IPS DF 4.7 (cell line): ENCODE results near the gene ACTL10.

Experiments
- DNase-seq: peaks from one replicate; pipeline ENCODE4 v3.0.0-alpha.2; 2013; ENCODE audit warnings: low spot score; ENCODE audit errors: extremely low read depth

ACTL10 gene

GRCh38 chr20:33648396-33649004 is 18.2 kb upstream of the ACTL10 start:
- no peak for DNase-seq

GRCh38 chr20:33649201-33649681 is 17.5 kb upstream of the ACTL10 start:
- no peak for DNase-seq

DNA sequence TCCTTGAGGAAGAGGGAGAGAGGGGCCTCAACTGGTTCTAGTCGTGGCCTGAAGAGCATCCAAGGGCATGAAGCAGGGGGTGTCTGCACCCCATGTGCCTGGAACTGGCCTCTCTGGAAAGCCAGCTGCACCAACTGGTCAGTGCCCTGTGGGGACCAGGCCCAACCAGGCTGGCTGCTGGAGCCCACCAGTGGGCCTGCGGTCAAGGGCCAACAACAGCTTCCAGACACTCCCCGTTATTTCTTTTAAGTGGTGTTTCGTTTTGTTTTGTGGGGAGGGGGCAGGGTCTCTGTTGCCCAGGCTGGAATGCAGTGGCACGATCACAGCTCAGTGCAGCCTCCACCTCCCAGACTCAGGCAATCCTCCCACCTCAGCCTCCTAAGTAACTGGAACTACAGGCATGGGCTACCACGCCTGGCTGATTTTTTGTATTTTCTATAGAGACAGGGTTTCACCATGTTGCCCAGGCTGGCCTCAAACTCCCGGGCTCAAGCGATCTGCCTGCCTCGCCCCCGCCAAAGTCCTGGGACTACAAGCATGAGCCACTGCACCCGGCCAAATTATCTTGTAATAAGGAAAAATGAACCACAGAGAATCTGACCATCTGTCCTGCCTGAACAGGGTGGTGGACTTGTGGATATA is 16.5 kb upstream of the ACTL10 start:
- no peak for DNase-seq

DNA sequence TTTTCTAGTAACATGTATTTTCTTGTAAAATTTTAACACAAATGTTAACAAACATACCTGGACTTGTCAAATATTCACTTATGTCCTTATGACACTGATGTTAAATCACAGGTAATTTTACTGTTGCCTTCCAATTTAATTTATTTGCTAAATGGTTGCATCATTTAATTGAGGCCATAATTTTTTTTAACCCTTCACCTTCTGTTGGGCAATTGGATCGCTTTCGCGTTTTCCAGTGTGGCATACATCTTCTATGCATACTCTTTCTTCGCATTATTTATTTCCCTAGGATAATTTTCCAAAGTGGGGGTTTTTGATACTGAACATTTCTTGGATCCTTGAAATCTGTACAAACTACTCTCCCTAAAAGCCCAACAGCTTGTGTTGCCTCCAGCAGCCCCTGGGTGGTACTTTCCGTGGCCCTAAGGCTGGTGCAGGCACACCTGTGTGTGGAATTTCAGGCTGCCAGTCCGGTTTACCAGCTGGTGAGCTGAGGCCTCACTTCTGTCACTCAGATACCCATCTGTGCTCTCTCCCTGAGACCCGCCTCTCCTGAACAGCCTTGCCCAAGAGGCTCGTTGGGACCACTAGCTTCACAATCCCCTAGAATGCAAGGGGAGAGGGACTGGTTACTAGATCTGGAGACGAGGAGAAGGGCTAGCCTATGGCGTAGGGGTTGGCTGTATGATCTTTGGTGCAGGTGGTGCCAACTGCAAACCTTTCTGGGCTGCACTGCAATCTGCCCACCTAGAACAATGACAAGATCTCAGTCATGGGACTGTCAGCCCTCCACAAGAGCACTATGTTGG is 15.8 kb upstream of the ACTL10 start:
- no peak for DNase-seq

- DNase-seq, result no peak
These were observed 15.1 kb upstream of the ACTL10 start for GRCh38 chr20:33651562-33652048.

DNA sequence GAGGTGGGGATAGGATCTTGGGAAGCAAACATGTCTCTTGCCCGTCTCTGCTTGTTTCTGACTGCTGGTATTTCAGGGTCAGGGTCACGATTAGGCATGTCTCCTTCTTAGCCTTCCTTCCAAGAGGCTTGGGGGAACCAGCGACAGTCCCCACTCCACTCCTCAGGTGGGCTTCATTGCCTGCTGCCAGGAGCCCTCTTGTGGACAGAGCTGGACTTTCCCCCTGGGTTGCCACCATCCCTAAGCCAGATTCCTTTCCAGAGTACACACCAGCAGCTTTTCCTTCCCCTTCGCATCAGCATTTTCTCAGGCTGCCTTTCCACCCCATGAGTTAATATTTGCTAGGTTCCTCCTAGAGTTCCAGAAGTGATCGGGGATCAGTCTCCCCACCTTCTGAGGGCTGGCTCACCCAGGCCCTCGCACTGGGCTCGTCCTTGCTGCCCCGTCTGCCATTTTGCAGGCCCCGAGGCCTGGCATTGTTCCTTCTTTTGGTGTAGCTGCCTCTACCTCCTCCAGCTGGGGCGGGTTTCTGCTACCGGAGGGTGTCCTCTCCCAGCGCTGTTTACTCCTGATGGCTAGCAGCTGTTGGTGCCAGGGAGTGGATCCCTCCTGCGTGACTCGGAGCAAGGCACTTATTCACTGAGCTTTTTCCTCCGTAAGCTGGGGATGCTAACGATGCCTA is 13.4 kb upstream of the ACTL10 start:
- peak; percentile 74 for DNase-seq

- no peak for DNase-seq
These were observed 12.7 kb upstream of the ACTL10 start for GRCh38 chr20:33653900-33654596.

- DNase-seq, result no peak
These were observed 12.0 kb upstream of the ACTL10 start for GRCh38 chr20:33654680-33655161.

- DNase-seq, result no peak
These were observed 11.6 kb upstream of the ACTL10 start for GRCh38 chr20:33655164-33655563.

- no peak for DNase-seq
These were observed 10.5 kb upstream of the ACTL10 start for GRCh38 chr20:33656010-33656782.

DNA sequence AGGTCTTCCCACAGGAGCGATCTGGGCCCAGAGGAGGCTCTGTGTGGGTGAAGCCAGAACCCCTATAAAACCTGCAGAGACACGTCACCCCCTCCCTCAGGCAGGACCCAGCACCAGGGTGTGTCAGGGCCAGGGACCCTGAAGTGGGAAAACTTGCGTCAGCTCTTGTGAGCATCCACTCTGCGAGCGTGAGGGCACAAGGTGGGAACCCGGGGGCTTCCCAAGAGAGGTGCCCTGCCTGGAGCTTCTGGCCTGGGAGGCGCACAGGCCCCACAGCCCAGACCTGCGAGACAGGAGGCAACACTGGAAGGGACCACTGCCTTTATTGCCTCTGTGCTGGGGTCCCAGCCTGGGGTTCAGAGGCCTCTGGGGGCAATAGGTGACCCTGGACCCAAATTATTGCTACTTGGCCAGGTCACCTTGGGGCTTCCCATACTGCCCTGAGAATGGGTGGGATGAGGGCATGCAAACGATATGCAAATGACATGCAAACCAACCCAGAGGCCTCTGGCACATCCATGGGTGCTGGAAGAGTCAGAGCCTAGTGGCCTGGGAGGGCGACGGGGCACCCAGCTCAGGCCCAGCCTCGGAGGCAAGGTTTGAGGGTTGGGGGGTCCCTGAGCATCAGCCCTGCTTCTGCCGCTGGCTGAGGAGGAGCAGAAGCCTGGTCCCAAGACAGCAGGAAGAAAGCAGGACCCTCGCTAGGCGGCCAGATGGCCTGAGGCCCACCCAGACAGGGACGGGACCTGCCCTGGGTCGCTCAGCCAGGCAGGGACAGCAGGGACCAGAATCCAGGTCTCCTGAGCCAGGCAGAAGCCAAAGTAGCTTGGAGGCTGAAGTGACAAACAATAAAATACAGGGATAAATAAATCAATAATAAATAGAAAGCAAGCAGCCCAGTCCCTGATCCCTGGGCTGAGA is 9.7 kb upstream of the ACTL10 start:
- no peak for DNase-seq

DNA sequence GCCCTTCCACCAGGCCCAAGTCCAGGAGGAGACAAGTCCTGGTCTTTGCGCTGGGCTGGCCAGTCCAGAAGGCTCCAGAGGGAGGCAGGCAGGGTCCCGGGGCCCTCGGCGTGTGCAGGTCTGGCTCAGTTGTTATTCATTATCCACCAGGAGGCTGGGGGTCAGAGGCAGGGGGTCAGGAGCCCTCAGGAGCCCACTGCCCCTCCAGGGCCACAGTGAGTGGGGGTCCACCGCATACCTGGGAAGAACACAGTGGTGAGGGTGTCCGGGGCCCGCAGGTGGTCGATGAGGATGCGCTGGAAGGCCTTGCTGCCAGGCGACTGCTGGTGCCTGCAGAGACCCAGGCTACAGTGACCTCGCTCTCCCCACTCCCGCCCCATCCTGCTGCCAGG is 9.0 kb upstream of the ACTL10 start:
- no peak for DNase-seq

GRCh38 chr20:33658510-33658909 is 8.2 kb upstream of the ACTL10 start:
- DNase-seq, result no peak

GRCh38 chr20:33658929-33659328 is 7.8 kb upstream of the ACTL10 start:
- no peak for DNase-seq

GRCh38 chr20:33659341-33660034 is 7.3 kb upstream of the ACTL10 start:
- no peak for DNase-seq

- DNase-seq, result no peak
These were observed 6.6 kb upstream of the ACTL10 start for GRCh38 chr20:33660035-33660684.

DNA sequence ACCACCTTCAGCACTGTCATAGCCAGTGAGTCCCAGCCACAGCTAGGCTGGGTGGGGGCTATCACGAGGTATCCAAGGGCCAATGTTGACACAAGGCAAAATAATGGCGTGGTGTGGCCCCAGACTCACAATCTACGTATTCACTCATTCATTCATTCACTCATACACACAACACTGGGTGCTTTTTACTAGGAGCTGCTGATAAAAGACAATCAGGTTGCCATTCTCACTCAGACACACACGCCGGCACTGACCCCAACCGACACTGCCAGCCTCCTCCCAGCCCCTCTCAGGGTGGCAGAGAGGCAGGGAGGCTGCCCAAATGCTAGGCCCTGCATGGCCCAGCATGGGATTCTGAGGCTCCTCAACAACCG is 6.1 kb upstream of the ACTL10 start:
- no peak for DNase-seq

- DNase-seq, result no peak
These were observed 4.6 kb upstream of the ACTL10 start, which contains the start of gene C20orf144 for GRCh38 chr20:33662172-33662571. C20orf144 (plus strand) TSS chr20:33662327; CDS start chr20:33662346, 19 bp downstream.
